Measurements from ENCODE around the gene TMEM258.

Gene TMEM258

DNA sequence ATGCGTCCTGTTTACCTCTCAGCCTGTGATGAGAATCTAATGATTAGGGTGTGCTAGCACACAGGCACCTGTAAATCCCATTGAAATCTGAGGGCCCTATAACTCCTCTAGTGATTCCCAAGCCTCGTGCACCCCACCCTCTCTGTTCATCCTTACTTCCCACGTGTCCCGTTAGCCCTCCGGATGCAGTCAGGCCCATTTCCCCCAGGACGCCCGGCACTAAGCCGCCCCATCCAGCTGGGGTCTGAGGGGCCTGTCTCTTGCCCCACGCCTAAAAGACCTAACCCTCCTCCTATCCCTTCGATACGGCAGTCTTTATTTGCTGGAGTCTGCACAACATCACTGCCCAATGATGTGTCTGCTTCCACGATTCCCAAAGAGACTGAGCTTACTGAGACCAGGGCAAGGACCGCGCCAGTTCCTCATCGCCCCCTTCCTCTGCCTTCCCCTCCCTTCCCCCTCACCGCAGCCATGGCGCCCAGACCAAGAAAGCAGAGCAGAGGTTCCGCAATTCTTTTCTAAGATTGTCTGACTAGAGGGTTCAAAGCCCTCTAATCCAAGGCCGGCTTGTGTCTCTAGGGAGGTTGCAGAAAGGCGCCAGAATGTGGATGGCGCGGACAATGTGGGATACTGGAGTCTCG lies 34.7 kb upstream of the TMEM258 start:
- Histone ChIP-seq H3K36me3 (ENCODE audit: control insufficient read depth in 1 of 2, insufficient read depth in 2 of 2, low read length in 2 of 2) (no peaks in the 10 kb centered on the region), H3K27ac (ENCODE audit: low read depth, low read length) (no peak overlapping the region), H3K9ac (ENCODE audit: low read depth in 1 of 2, low read length in 2 of 2) (peak overlapping the region; percentile 22 to 66), H3K4me1 (ENCODE audit: control insufficient read depth in 1 of 2, insufficient read depth in 2 of 2, low read length in 2 of 2) (peaks cover 7 to 40% of the 10 kb centered on the region in 2 donors), H3K4me3 (ENCODE audit: low read depth in 1 of 2, low read length in 2 of 2) (peak overlapping the region; percentile 71 to 90), H3K27me3 (ENCODE audit: control insufficient read depth in 1 of 2, insufficient read depth in 2 of 2, low read length in 2 of 2) (peaks cover 0 to 13% of the 10 kb centered on the region in 2 donors), H3K9me3 (ENCODE audit: control insufficient read depth in 1 of 2, low read length in 2 of 2) (no peaks in the 10 kb centered on the region)

GRCh38 chr11:61820174-61820573 lies 27.8 kb upstream of the TMEM258 start:
- Histone ChIP-seq H3K27me3 (ENCODE audit: control insufficient read depth in 1 of 2, insufficient read depth in 2 of 2, low read length in 2 of 2) (peaks cover 0 to 5% of the 10 kb centered on the region in 2 donors), H3K4me1 (ENCODE audit: control insufficient read depth in 1 of 2, insufficient read depth in 2 of 2, low read length in 2 of 2) (peaks cover 6 to 13% of the 10 kb centered on the region in 2 donors), H3K36me3 (ENCODE audit: control insufficient read depth in 1 of 2, insufficient read depth in 2 of 2, low read length in 2 of 2) (no peaks in the 10 kb centered on the region), H3K27ac (ENCODE audit: low read depth, low read length) (no peak overlapping the region), H3K9me3 (ENCODE audit: control insufficient read depth in 1 of 2, low read length in 2 of 2) (no peaks in the 10 kb centered on the region), H3K4me3 (ENCODE audit: low read depth in 1 of 2, low read length in 2 of 2) (no peak overlapping the region), H3K9ac (ENCODE audit: low read depth in 1 of 2, low read length in 2 of 2) (no peak overlapping the region)

- peaks cover 0 to 5% of the 10 kb centered on the region in 2 donors for H3K27me3 ChIP-seq (ENCODE audit: control insufficient read depth in 1 of 2, insufficient read depth in 2 of 2, low read length in 2 of 2)
- no peak overlapping the region for H3K27ac ChIP-seq (ENCODE audit: low read depth, low read length)
- H3K4me1 ChIP-seq (ENCODE audit: control insufficient read depth in 1 of 2, insufficient read depth in 2 of 2, low read length in 2 of 2) = peaks cover 6 to 23% of the 10 kb centered on the region in 2 donors
- peak overlapping the region in 1 of 2 donors; percentile 15 for H3K9ac ChIP-seq (ENCODE audit: low read depth in 1 of 2, low read length in 2 of 2)
- H3K36me3 ChIP-seq (ENCODE audit: control insufficient read depth in 1 of 2, insufficient read depth in 2 of 2, low read length in 2 of 2) = peaks cover 0 to 4% of the 10 kb centered on the region in 2 donors
- no peaks in the 10 kb centered on the region for H3K9me3 ChIP-seq (ENCODE audit: control insufficient read depth in 1 of 2, low read length in 2 of 2)
- H3K4me3 ChIP-seq (ENCODE audit: low read depth in 1 of 2, low read length in 2 of 2) = peak overlapping the region in 1 of 2 donors; percentile 82
Observed at GRCh38 chr11:61817471-61818202, 25.2 kb upstream of the TMEM258 start.

- peak within 1 kb of the TSS; percentile 91 for H3K27ac ChIP-seq (ENCODE audit: low read depth, low read length)
- H3K36me3 ChIP-seq (ENCODE audit: control insufficient read depth in 1 of 2, insufficient read depth in 2 of 2, low read length in 2 of 2) = peaks cover 0 to 10% of the 10 kb centered on the region in 2 donors
- peaks cover 0 to 5% of the 10 kb centered on the region in 2 donors for H3K27me3 ChIP-seq (ENCODE audit: control insufficient read depth in 1 of 2, insufficient read depth in 2 of 2, low read length in 2 of 2)
- H3K9me3 ChIP-seq (ENCODE audit: control insufficient read depth in 1 of 2, low read length in 2 of 2) = no peaks in the 10 kb centered on the region
- H3K9ac ChIP-seq (ENCODE audit: low read depth in 1 of 2, low read length in 2 of 2) = peak within 1 kb of the TSS; percentile 70 to 96
- peaks cover 6 to 23% of the 10 kb centered on the region in 2 donors for H3K4me1 ChIP-seq (ENCODE audit: control insufficient read depth in 1 of 2, insufficient read depth in 2 of 2, low read length in 2 of 2)
- peak within 1 kb of the TSS; percentile 81 to 82 for H3K4me3 ChIP-seq (ENCODE audit: low read depth in 1 of 2, low read length in 2 of 2)
Observed at GRCh38 chr11:61816736-61817455, 24.5 kb upstream of the TMEM258 start, which contains the start of gene FADS1. Gene FADS1 (minus strand): TSS chr11:61817003. CDS start chr11:61816929, 74 bp downstream.

DNA sequence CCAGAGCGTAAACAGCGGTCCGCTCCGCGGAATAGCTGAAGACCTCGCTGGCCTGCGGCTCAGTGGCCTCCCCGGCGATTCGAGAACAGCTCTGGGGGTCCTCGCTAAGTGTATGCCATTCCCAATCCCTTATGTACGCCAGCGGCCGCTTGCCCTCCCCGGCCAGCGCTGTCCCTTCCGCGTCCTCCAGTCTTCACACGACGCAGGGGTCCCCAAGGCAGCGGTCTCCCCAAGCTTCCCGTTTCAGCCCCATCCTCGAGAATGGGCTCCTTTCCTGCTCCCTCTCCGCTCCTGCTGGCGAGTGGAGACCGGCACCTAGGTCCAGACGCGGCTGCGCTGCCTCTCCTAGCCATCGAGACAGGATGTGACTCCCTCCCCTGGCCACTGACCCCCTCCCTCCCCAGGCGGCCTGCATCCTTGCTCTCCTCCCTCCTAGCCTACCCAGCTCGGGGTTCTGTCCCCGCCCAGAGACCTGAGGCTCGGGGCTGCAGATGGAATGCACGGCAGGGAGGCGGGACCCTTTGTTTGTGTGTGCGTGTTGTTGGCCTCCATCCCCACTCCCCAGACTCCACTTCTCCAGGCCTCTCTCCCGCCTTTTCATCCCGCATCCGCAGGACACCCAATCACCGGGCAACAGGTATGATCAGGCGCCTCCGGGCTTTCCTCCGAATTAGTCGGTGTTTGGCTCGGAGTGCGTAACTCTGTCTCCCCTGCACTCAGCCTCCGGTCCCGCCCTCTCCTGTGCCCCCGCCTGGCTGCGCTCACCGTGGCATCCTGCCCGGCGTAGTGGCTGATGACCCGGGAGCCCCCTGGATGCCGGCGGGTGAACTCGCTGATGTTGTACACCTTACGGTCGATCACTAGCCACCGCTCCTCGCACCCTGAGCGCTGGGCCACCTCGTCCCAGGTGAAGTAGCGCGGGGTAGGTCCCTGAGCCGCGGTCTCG lies 23.7 kb upstream of the TMEM258 start:
- H3K9me3 ChIP-seq (ENCODE audit: control insufficient read depth in 1 of 2, low read length in 2 of 2) = no peaks in the 10 kb centered on the region
- H3K9ac ChIP-seq (ENCODE audit: low read depth in 1 of 2, low read length in 2 of 2) = peak overlapping the region; percentile 70 to 96
- peak overlapping the region; percentile 91 for H3K27ac ChIP-seq (ENCODE audit: low read depth, low read length)
- H3K36me3 ChIP-seq (ENCODE audit: control insufficient read depth in 1 of 2, insufficient read depth in 2 of 2, low read length in 2 of 2) = peaks cover 0 to 15% of the 10 kb centered on the region in 2 donors
- H3K27me3 ChIP-seq (ENCODE audit: control insufficient read depth in 1 of 2, insufficient read depth in 2 of 2, low read length in 2 of 2) = peaks cover 0 to 5% of the 10 kb centered on the region in 2 donors
- peaks cover 6 to 23% of the 10 kb centered on the region in 2 donors for H3K4me1 ChIP-seq (ENCODE audit: control insufficient read depth in 1 of 2, insufficient read depth in 2 of 2, low read length in 2 of 2)
- peak overlapping the region; percentile 81 to 82 for H3K4me3 ChIP-seq (ENCODE audit: low read depth in 1 of 2, low read length in 2 of 2)

DNA sequence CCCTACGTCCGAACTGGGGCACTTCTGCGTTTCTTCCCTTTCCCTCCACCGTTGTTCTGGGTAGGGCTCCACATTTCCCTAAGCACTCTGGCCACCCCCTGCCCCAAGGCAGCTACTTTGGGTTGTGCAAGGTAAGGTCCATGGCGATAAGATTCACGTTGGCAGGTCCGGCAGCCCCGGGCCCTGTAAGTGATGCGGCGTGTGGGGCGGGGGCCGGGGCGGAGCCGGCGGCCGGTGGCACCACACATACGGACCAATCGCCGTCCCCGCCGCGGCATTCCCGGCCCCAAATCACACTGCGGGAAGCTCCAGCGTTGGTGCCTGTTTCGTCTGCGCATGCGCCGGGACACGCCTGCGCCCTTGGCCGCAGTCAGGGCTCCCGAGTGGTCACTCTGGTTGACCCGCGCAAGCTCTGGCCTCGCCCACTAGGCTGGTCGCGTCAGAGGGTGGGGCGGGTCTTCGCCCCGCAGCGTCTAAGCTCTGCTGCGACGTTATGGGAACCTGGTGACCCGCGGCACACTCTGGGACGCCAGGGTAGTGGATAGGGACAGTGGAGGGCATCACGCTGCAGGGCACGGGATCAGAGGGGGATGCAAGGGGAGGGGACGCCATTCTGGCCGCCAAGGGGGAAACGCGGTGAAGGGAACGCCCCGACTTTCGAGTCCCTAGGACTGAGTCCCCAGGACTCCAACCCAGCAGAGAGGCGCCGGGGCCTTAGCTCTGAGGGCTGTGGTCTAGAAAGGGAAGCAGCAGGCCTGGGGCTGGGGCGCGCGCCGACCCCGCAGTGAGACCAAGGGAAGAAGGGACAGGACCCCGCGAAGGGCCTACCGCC lies 22.8 kb upstream of the TMEM258 start:
- Histone ChIP-seq H3K9ac (ENCODE audit: low read depth in 1 of 2, low read length in 2 of 2) (peak overlapping the region; percentile 70 to 96), H3K27ac (ENCODE audit: low read depth, low read length) (peak overlapping the region; percentile 91), H3K9me3 (ENCODE audit: control insufficient read depth in 1 of 2, low read length in 2 of 2) (no peaks in the 10 kb centered on the region), H3K36me3 (ENCODE audit: control insufficient read depth in 1 of 2, insufficient read depth in 2 of 2, low read length in 2 of 2) (peaks cover 0 to 24% of the 10 kb centered on the region in 2 donors), H3K4me1 (ENCODE audit: control insufficient read depth in 1 of 2, insufficient read depth in 2 of 2, low read length in 2 of 2) (peaks cover 6 to 23% of the 10 kb centered on the region in 2 donors), H3K4me3 (ENCODE audit: low read depth in 1 of 2, low read length in 2 of 2) (peak overlapping the region; percentile 81 to 82), H3K27me3 (ENCODE audit: control insufficient read depth in 1 of 2, insufficient read depth in 2 of 2, low read length in 2 of 2) (peaks cover 0 to 5% of the 10 kb centered on the region in 2 donors)

DNA sequence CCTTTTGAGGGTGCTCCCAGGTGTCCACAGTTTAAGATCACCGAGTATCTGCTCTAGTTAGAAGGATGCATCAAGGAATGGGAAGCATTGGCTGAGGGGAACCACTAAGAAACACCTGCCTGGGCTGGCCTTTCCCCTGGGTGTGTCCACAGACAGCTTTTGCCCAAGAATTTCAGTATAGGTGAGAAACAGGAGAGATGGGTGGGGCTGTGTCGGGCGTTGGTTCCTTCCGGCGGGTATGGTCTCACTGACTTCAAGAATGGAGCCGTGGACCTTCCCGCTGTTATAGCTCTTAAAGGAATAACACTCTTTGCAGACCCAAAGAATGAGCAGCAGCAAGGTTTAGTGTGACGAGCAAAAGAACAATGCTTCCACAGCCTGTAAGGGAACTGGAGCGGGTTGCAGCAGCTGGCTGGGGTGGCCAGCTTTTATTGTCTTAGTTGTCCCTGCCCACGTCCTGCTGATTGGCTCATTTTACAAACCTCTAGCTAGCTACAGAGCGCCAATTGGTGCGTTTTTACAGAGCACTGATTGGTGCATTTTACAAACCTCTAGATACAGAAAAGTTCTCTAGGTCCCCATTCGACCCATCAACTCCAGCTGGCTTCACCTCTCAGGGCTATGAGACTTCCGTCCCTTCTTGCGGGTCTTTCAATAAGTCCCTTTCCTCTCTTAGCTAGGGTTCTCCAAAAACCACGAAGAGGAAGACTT lies 22.0 kb upstream of the TMEM258 start:
- peak overlapping the region; percentile 27 to 96 for H3K9ac ChIP-seq (ENCODE audit: low read depth in 1 of 2, low read length in 2 of 2)
- peaks cover 0 to 31% of the 10 kb centered on the region in 2 donors for H3K36me3 ChIP-seq (ENCODE audit: control insufficient read depth in 1 of 2, insufficient read depth in 2 of 2, low read length in 2 of 2)
- peak overlapping the region; percentile 81 to 82 for H3K4me3 ChIP-seq (ENCODE audit: low read depth in 1 of 2, low read length in 2 of 2)
- no peaks in the 10 kb centered on the region for H3K9me3 ChIP-seq (ENCODE audit: control insufficient read depth in 1 of 2, low read length in 2 of 2)
- peaks cover 6 to 23% of the 10 kb centered on the region in 2 donors for H3K4me1 ChIP-seq (ENCODE audit: control insufficient read depth in 1 of 2, insufficient read depth in 2 of 2, low read length in 2 of 2)
- peaks cover 0 to 5% of the 10 kb centered on the region in 2 donors for H3K27me3 ChIP-seq (ENCODE audit: control insufficient read depth in 1 of 2, insufficient read depth in 2 of 2, low read length in 2 of 2)
- peak overlapping the region; percentile 37 for H3K27ac ChIP-seq (ENCODE audit: low read depth, low read length)

GRCh38 chr11:61812736-61813411 lies 20.5 kb upstream of the TMEM258 start:
- H3K27me3 ChIP-seq (ENCODE audit: control insufficient read depth in 1 of 2, insufficient read depth in 2 of 2, low read length in 2 of 2) = peaks cover 0 to 5% of the 10 kb centered on the region in 2 donors

More at GRCh38 chr11:61812736-61813411, 20.5 kb upstream of the TMEM258 start:
- Histone ChIP-seq H3K4me1 (ENCODE audit: control insufficient read depth in 1 of 2, insufficient read depth in 2 of 2, low read length in 2 of 2) (peaks cover 6 to 23% of the 10 kb centered on the region in 2 donors), H3K36me3 (ENCODE audit: control insufficient read depth in 1 of 2, insufficient read depth in 2 of 2, low read length in 2 of 2) (peaks cover 0 to 44% of the 10 kb centered on the region in 2 donors), H3K9me3 (ENCODE audit: control insufficient read depth in 1 of 2, low read length in 2 of 2) (no peaks in the 10 kb centered on the region), H3K27ac (ENCODE audit: low read depth, low read length) (no peak overlapping the region), H3K4me3 (ENCODE audit: low read depth in 1 of 2, low read length in 2 of 2) (no peak overlapping the region), H3K9ac (ENCODE audit: low read depth in 1 of 2, low read length in 2 of 2) (no peak overlapping the region)
